HEK293T (cell line): Measurements from ENCODE around the gene CYP46A1.

Experiments
- ARNT ChIP-seq: fragments of 450-650 bp; IDR thresholded peaks from 2 replicates; pipeline ENCODE4 v1.6.1; 2017; ENCODE audit warnings: mild to moderate bottlenecking
- BHLHE40 ChIP-seq: fragments of 450-650 bp; IDR thresholded peaks from 2 replicates; pipeline ENCODE4 v1.6.1; 2016; ENCODE audit warnings: mild to moderate bottlenecking, moderate library complexity, borderline replicate concordance
- ELF4 ChIP-seq: fragments of 450-650 bp; IDR thresholded peaks from 2 replicates; pipeline ENCODE4 v1.6.1; 2017; ENCODE audit warnings: antibody characterized with exemption
- FOXM1 ChIP-seq: fragments of 450-650 bp; IDR thresholded peaks from 2 replicates; pipeline ENCODE4 v1.6.1; 2017; ENCODE audit warnings: mild to moderate bottlenecking, borderline replicate concordance
- HDGF ChIP-seq: fragments of 450-650 bp; IDR thresholded peaks from 2 replicates; pipeline ENCODE4 v1.6.1; 2017; ENCODE audit warnings: antibody characterized with exemption, borderline replicate concordance
- L3MBTL2 ChIP-seq: fragments of 450-650 bp; conservative IDR thresholded peaks from 2 replicates; pipeline ENCODE4 v1.6.1; 2016; ENCODE audit warnings: mild to moderate bottlenecking
- LEF1 ChIP-seq: fragments of 450-650 bp; IDR thresholded peaks from 2 replicates; pipeline ENCODE4 v1.6.1; 2017; ENCODE audit warnings: mild to moderate bottlenecking, borderline replicate concordance
- NFRKB ChIP-seq: fragments of 450-650 bp; IDR thresholded peaks from 2 replicates; pipeline ENCODE4 v1.6.1; 2016; ENCODE audit warnings: mild to moderate bottlenecking, moderate library complexity
- PKNOX1 ChIP-seq: fragments of 450-650 bp; IDR thresholded peaks from 2 replicates; pipeline ENCODE4 v1.6.1; 2016
- SP1 ChIP-seq: fragments of 450-650 bp; IDR thresholded peaks from 2 replicates; pipeline ENCODE4 v1.6.1; 2017
- SUZ12 ChIP-seq: fragments of 450-650 bp; IDR thresholded peaks from 2 replicates; pipeline ENCODE4 v1.6.1; 2016; ENCODE audit warnings: mild to moderate bottlenecking
- TARDBP ChIP-seq: fragments of 450-650 bp; IDR thresholded peaks from 2 replicates; pipeline ENCODE4 v1.6.1; 2016
- ZNF384 ChIP-seq: fragments of 450-650 bp; IDR thresholded peaks from 2 replicates; pipeline ENCODE4 v1.6.1; 2016

- TF ChIP-seq FOXM1 (no peak), TARDBP (no peak), SP1 (no peak), BHLHE40 (no peak), HDGF (no peak), PKNOX1 (no peak), NFRKB (no peak), LEF1 (no peak), ELF4 (no peak), ARNT (no peak), SUZ12 (no peak), L3MBTL2 (no peak), ZNF384 (no peak)
Measured at GRCh38 chr14:99744199-99744872, 60.2 kb downstream of the CYP46A1 start.
